ENCODE results near the gene RPL39L.

RPL39L gene

DNA sequence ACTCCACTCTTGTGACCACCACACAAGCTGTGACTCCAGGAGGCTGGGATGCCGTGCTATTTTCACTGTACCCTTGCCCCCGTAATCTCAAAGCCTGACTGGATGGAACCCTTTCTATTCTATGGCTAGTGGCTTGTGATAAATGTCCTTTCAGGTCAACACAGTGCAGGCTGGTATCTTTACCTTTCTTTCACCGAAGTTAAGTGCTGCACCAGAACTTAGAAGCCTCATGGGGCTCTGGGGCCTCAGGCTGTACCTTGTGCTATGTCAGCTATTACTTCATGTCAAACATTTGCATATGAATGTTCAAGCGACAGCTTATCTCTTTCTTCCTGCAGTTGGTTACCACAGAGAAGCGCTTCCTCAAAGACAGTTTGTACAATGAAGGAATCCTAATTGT lies 66.8 kb downstream of the RPL39L start:
- Histone ChIP-seq H3K36me3 (replicated peaks; ENCODE audit: insufficient read depth, low read length) (peaks cover 37% of the 10 kb centered on the region), H3K79me2 (ENCODE audit: low read length) (peaks cover 93% of the 10 kb centered on the region), H3K9me2 (replicated peaks; ENCODE audit: insufficient read depth, low read length) (no peaks in the 10 kb centered on the region), H3K27ac (ENCODE audit: low read length) (peak overlapping the region; percentile 88), H3K9ac (ENCODE audit: low read length) (peak overlapping the region; percentile 59), H3K27me3 (replicated peaks; ENCODE audit: insufficient read depth, low read length) (no peaks in the 10 kb centered on the region), H3K4me1 (ENCODE audit: low read length) (peaks cover 48% of the 10 kb centered on the region), H4K20me1 (ENCODE audit: insufficient read depth, low read length) (no peaks in the 10 kb centered on the region), H3F3A (ENCODE audit: insufficient read depth, low read length) (peaks cover 35% of the 10 kb centered on the region), H2AFZ (ENCODE audit: low read length) (0 out of 2 replicates have a peak overlapping the region, but pooled peaks have one; percentile 7), H3K4me2 (ENCODE audit: low read depth, low read length) (peak overlapping the region; percentile 75), H3K9me3 (replicated peaks; ENCODE audit: insufficient read depth, low read length) (no peaks in the 10 kb centered on the region), H3K4me3 (ENCODE audit: low read length) (peak overlapping the region; percentile 66)
- DNase-seq = peak; percentile 94
- TF ChIP-seq EZH2 (optimal IDR thresholded peaks at IDR 0.05; ENCODE audit: low read depth, low read length) (no peak), EZH2phosphoT487 (IDR thresholded peaks at IDR 0.05; ENCODE audit: low read length) (no peak)
- TF ChIP-seq, protein P1, sequence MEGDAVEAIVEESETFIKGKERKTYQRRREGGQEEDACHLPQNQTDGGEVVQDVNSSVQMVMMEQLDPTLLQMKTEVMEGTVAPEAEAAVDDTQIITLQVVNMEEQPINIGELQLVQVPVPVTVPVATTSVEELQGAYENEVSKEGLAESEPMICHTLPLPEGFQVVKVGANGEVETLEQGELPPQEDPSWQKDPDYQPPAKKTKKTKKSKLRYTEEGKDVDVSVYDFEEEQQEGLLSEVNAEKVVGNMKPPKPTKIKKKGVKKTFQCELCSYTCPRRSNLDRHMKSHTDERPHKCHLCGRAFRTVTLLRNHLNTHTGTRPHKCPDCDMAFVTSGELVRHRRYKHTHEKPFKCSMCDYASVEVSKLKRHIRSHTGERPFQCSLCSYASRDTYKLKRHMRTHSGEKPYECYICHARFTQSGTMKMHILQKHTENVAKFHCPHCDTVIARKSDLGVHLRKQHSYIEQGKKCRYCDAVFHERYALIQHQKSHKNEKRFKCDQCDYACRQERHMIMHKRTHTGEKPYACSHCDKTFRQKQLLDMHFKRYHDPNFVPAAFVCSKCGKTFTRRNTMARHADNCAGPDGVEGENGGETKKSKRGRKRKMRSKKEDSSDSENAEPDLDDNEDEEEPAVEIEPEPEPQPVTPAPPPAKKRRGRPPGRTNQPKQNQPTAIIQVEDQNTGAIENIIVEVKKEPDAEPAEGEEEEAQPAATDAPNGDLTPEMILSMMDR (IDR thresholded peaks at IDR 0.05; ENCODE audit: low read length) = no peak

DNA sequence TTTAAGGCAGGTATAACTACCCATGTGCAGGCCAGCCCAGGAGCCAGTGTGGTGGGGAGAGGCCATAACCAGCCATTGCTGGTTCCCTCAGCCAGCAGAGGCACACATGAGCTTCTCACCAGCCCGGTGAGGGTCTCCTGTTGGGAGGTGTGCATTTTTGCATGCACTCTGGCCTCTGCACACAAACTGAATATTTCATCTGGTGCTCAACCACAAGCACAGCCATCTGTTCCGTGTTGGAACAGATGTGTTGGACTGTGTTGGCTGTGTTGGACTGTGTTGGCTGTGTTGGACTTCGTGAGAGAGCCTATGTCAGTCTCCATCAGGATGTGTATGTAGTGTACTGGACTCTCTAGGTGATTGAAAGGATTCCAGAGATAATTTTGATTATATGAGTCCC lies 67.2 kb downstream of the RPL39L start:
- H3F3A ChIP-seq (ENCODE audit: insufficient read depth, low read length) = peaks cover 35% of the 10 kb centered on the region
- H3K36me3 ChIP-seq (replicated peaks; ENCODE audit: insufficient read depth, low read length) = peaks cover 33% of the 10 kb centered on the region
- peak overlapping the region; percentile 88 for H3K27ac ChIP-seq (ENCODE audit: low read length)
- H4K20me1 ChIP-seq (ENCODE audit: insufficient read depth, low read length) = no peaks in the 10 kb centered on the region
- 0 out of 2 replicates have a peak overlapping the region, but pooled peaks have one; percentile 7 for H2AFZ ChIP-seq (ENCODE audit: low read length)
- peaks cover 93% of the 10 kb centered on the region for H3K79me2 ChIP-seq (ENCODE audit: low read length)
- H3K9ac ChIP-seq (ENCODE audit: low read length) = peak overlapping the region; percentile 59
- DNase-seq = peak; percentile 80
- H3K9me2 ChIP-seq (replicated peaks; ENCODE audit: insufficient read depth, low read length) = no peaks in the 10 kb centered on the region
- no peaks in the 10 kb centered on the region for H3K9me3 ChIP-seq (replicated peaks; ENCODE audit: insufficient read depth, low read length)
- H3K4me3 ChIP-seq (ENCODE audit: low read length) = peak overlapping the region; percentile 66; the same call in 1 of the 2 replicates
- peaks cover 52% of the 10 kb centered on the region for H3K4me1 ChIP-seq (ENCODE audit: low read length)
- TF ChIP-seq EZH2phosphoT487 (IDR thresholded peaks at IDR 0.05; ENCODE audit: low read length) (no peak), EZH2 (optimal IDR thresholded peaks at IDR 0.05; ENCODE audit: low read depth, low read length) (no peak)
- TF ChIP-seq, protein P1 (IDR thresholded peaks at IDR 0.05; ENCODE audit: low read length) = peak; percentile 47
- peak overlapping the region; percentile 75 for H3K4me2 ChIP-seq (ENCODE audit: low read depth, low read length)
- H3K27me3 ChIP-seq (replicated peaks; ENCODE audit: insufficient read depth, low read length) = no peaks in the 10 kb centered on the region

Data from MM.1S (cell line).